GM18511 (cell line): ENCODE results near the gene ZBTB47.

Experiments
- ATAC-seq: cut with Tn5 transposase; IDR thresholded peaks from one replicate; pipeline ENCODE4 v1.9.1; 2021; ENCODE audit warnings: mild to moderate bottlenecking, moderate library complexity; ENCODE audit not compliant: unreplicated experiment

ZBTB47 gene

GRCh38 chr3:42684632-42685362 lies 31.3 kb downstream of the ZBTB47 start:
- no peak for ATAC-seq

GRCh38 chr3:42685363-42685881 lies 31.9 kb downstream of the ZBTB47 start, which contains the start of gene KLHL40:
Gene KLHL40, plus strand, starts transcription at chr3:42685537. Its CDS starts 82 bp downstream, at chr3:42685619.
- ATAC-seq = no peak

- ATAC-seq = no peak
Measured at GRCh38 chr3:42685891-42686820, 32.7 kb downstream of the ZBTB47 start.

DNA sequence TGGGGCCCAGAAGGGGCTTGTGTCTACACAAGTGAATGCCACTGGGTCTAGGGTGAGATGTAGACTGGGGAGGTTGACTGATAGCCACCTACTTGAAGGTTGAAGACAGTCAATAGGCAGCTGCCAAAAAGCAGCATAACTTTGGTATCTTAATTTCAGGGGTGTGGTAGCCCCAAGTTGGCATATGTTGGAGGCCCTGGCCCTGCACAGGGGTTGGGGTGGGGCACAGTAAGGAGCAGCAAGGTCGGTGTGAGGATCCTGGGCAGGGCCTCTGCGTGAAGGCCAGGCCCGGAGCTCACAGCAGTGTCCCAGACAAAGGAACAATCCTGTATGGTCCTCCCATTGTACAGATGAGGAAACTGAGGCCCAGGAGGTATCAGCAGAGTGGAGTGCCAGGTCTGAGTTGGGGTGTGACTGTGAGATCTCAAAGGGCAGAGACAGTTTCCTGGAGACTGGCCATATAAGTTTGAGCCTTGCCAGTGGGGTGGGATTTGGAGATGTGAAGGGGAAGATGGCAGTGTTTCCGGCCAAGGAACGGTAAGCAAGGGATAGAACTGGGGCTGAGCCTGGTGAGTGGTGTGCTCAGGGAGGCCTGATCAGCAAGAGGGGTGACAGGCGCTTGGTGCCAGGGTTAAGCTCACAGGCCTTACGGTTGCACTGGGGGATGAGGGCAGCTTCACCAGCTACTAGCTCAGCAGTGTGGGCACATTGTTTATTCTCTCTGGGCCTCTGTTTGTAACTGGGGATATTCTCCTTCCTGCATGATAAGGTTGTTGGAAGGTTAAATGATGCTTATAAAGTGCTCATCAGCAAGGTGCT lies 33.5 kb downstream of the ZBTB47 start:
- no peak for ATAC-seq

GRCh38 chr3:42688016-42688415 lies 34.5 kb downstream of the ZBTB47 start:
- ATAC-seq = no peak

DNA sequence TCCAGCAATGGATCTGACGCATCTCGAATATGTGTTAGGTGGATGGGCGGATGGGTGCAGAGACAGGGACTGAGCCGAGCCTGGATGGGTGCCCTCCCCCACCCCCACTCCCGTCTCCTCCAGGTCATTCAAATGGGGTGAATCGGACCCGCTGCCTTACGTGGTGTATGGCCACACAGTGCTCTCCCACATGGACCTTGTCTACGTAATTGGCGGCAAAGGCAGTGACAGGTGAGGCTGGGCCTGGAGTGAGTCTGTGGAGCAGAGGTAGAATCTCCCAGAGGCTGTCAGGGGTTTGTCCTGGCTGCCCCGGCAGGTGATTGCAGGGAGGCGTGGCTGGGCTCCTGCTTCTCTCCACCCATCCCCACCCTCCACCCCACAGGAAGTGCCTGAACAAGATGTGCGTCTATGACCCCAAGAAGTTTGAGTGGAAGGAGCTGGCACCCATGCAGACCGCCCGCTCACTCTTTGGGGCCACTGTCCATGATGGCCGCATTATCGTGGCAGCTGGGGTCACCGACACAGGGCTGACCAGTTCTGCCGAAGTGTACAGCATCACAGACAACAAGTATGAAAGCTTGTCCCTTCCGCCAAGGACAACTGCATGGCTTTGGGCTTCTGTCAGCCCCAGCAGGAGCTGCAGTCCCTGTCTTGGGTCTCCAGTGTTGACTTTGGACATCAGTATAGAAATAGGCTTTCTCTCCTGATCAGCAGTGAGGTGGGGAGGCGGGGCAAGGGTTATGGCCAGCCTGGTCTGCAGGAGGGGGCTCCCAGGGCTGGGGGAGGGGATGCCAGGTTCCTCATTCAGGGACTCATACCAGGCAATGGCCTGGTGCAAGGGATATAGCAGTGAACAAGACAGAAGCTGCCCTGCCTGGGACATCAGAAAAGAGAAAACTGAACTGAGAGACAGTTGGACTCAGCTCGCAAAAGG lies 35.3 kb downstream of the ZBTB47 start:
- ATAC-seq = no peak

DNA sequence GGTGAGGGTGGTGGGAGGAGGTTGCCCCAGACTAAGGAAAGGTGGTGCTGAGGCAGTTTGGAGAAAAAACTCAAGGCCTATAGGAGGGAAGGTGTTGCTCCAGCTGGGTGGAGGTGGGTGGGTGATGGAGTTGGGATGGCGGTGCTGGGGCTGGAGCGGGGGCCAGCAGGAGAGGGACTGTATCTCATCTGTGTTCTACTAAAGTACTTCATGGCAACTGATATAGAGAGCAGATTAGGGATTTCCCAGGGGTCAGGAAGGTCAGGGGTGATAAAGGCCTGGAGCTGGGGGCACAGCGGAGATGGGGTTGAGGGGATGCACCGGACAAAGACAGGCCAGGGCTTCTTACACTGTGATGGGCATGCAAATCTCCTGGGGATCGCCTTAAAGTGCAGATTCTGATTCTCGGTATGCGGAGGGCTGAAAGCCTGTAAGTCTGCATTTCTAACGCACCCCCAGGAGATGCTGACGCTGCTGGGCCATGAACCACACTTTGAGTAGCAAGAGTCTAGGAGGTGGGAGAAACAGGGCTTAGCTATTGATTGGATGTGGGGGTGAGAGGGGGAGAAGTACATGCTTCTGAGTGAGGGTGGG lies 36.0 kb downstream of the ZBTB47 start:
- ATAC-seq = no peak

- ATAC-seq = no peak
Measured at GRCh38 chr3:42690191-42690590, 36.7 kb downstream of the ZBTB47 start.

GRCh38 chr3:42690766-42691680 lies 37.5 kb downstream of the ZBTB47 start:
- no peak for ATAC-seq

- ATAC-seq = no peak
Measured at GRCh38 chr3:42691816-42692666, 38.5 kb downstream of the ZBTB47 start.

DNA sequence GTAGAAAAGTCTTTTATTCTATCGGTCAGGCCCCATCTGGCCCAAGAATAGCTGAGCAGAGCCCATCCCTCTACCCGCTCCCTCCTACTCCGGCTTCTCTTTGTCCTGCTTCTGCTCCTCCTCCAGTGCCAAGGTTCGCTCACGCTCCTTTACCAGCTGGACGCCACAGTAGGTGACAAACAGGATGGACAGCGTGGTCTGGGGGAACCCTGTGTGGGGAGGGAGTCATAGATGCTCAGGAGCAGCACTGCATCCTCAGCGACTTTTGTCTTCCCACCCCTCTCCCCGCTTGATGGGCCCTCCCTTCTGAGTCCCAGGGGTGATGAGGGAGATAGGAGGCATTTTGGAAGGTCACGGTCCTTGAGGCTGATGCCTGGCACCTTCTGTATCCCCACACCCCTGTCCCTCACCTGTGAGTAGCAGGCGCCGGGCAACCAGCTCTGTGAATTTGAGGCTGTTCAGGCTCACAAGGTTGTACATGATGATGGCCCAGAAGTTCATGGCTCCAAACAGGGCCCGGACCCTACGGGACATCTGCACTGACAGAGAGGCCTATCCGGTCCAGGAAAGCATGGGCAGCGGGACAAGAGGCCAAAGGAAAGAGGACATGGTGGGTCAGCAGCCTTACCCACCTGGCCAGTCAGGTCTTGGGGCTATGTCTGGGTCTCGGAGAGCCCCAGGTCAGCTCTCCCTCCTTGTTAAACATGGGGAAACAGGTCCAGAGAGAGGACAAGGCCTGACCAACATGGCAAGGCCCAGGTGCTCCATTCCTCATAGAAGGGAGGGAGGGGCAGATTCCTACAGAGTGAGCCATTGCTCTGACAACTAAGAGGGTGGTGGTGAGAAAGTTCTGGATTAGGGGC lies 39.4 kb downstream of the ZBTB47 start:
- ATAC-seq = no peak

DNA sequence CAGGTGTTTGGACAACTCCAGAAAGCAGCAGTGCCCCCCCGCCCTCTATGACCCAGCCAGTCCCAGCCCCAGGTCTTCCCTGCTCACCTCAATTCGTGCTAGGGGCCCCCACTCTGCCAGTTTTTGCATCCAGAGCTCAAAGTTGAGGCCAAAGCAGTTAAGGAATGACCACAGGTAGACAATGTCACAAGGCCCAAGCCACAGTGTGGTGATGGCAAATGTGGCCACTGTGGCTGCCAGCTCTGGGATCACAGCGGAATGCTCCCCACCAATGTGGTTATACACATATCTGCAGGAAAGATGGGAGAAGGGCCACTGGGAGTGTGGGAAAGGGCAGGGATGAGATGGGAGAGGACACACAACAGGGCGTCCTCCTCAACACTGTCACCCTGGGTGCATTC lies 40.0 kb downstream of the ZBTB47 start:
- no peak for ATAC-seq

DNA sequence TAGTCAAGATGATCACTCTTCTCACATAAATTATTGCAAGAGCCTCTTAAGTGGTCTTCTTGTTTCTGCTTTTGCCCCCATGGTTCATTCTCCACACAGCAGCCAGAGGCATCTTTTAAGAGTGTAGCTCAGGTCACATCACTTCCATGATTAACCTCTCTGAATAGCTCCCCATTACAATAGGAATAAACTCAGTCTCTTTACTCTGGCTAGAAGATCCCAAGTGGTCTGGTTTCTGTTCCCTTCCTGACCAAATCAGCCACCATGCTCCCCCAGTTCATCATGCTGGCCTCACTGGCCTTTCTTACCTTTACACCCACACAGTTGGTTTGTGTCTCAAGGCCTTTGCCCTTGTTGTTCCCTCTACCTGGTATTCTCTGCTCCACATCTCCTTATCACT lies 40.9 kb downstream of the ZBTB47 start:
- no peak for ATAC-seq

DNA sequence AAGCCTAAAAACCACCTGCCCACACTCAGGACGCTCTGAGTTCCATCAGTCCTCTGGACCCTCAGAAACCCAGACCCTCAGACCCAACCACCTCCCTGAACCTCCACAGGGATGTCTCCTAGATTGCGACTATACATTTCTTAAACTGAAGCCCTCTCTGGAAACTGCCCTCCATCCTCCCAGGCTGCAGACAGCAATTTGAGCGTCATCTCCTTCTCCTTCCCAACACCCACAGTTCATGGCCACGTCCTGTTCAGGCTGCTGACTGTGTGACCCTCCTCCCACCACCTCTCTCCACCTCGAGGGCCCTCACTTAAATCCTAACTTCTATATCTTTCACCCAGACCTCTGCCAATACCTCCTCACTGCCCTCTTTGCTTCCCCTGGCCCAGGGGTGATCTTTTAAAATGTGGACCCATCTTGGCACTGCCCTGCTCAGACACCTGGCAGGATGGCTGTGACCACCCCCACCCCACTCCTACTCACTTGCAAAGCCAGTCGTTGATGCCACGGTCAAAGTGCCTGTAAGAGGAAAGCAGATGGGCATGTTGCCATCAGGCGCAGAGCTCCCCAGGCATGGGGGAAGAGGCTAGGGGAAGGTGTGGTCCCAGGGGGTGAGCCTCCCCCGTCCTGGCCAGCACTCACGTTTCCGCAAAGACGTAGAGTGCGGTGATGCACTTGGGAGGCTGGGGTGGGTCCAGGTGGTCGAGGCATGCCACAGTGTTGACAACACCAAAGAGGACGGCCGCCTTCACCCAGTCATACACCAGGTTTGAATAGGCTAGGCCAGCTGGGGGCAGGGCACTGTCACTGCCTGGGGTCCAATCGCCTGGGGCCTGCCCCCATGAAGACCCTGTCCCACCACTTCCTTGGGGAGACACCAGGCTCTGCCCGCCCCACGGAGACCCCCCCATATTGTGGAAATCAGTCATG lies 43.1 kb downstream of the ZBTB47 start:
- no peak for ATAC-seq

DNA sequence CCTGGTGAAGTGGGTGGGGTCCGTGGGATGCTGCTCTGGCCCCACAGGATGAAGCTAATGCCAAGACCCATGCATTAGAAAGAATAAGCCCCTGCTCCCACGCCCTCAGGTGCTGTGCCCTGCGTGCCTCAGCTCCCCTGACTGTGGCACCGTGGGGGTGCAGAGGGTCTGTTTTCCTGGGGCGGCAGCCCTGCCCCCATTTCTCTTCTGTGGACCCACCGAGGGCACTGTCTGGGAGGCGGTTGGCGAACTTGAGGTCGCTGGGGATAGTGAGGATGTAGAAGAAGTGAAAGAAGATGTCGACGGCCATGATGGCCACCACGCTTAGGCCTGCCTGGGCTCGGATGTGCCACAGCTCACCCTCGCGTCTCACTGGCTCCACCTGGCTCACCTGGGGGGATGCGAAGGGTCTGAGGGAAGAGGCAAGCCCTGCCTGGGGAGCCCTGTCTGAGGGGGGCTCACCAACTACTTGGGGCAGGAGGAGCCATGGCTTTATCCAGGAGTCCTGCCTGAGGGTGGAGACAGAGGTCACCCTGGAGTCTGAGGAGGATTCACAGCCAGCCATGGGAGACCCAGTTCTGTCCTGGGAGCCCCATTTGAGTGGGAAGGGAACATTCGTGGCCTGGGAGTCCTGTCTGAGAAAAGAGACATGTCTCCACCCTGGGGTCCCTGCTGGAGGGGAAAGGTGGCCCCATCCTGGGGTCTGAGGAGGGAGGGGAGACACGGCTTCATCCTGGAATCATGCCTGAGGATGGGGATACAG lies 44.0 kb downstream of the ZBTB47 start:
- ATAC-seq = no peak
